GM21737 (cell line): Measurements from ENCODE around the gene SCUBE1.

ENCODE experiments used
- ATAC-seq: cut with Tn5 transposase; IDR thresholded peaks from one replicate; pipeline ENCODE4 v1.9.1; 2021; ENCODE audit warnings: mild to moderate bottlenecking, moderate library complexity; ENCODE audit not compliant: unreplicated experiment

Gene SCUBE1

DNA sequence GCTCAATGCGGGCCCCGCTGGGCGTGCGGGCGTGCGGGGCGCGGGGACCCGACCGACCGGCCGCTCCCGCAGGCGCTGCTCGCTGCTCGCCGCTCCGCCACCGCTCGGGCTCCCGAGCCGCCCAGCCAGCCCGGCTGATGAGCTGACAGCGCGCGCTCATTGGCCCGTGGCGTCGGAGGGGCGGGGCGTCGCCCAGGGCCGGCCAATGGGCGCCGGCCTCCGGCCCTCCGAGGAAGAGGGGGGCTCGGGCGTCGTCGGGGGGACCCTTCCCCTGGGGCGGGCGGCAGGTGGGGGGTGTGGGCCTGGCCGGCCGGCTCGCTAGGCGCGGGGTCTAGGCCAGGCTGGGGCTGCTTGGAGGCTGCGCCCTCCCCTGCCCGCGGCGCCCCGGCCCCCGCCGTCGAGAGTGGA lies at the start of gene SCUBE1:
TSS of gene SCUBE1 (minus strand) at position 111 of the 408 bp plus-strand sequence. CDS start 111 bp downstream, outside the sequence.
- ATAC-seq: no peak

DNA sequence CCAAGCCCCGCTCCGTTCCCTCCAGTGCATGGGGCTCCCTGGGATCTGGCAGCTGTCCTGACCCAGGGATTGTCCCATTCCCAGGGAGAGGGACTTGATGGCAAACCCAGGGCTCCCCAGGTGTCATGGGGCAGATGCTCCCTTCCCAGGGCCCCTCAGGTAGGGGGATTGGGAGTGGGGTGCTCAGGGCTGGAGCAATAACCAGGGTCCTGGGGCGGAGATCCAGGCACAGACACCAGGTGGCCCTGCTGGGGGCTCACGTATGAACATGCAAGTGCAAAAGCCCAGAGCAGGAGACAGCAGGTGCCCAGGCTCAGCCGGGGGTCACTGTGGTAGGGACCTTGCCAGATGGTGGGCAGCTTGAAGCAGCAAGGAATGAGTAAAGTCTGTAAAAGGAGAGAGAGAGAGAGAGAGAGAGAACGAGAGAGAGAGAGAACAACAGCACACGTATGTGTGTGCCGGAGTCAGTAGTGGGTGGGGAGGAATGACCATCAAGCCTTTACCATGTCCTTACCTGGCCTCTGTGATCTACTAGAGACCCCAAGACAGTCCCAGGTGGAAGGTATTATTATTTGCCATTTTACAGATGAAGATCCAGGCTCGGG lies 49.3 kb upstream of the SCUBE1 start:
- no peak for ATAC-seq

DNA sequence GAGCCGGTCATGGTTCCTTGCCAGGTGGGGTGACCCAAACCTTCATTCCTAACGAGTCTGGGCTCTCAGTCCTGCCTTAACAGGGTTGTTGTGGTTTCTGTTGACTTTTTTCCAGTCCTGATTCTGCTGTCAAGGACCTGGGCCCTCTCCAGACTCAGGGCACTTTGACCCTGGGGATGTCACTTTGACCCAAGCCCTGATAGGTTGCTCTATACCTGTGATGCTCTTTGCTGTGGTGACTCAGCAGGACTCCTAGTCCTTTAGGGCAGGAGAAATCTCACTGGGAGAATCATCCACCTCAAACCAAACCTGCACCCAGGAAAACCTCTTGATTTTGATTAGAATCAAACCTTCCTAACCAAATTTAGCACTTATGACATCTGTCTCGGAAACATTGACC lies 48.1 kb upstream of the SCUBE1 start:
- ATAC-seq: no peak

DNA sequence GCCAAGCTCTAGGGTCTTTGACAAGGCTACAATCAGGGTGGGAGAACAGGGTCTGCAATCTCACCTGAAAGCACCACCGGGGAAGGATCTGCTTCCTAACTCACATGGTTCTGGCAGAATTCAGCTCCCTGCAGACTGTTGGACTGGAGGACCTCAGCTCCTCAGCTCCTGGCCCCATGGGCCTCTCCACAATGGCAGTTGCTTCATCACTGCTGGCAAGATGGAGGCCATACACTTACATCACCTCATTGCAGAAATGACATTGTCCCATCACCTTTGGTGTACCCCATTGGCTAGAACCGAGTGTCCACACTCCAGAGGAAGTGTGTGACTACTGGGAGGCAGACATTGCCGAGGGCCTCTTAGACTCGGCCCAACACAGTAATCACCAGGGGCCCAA lies 47.7 kb upstream of the SCUBE1 start:
- no peak for ATAC-seq

DNA sequence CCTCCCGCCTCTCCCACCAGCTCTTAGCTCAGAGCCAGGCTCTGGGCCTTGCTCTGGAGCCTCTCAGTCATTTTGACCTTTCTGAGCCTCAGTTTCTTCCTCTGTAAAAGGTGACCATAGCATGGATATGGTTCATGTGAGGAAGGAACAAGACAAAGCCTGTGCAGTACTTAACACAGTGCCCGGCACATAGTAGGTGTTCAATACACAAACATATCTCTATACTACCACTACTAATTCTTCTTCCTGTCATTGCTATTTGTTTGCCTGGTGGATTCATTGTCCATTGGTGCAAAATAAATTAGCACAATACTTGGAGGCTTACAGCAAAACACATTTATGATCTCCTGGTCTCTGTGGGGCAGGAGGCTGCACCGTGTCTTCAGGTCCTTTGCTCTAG lies 47.0 kb upstream of the SCUBE1 start:
- no peak for ATAC-seq

DNA sequence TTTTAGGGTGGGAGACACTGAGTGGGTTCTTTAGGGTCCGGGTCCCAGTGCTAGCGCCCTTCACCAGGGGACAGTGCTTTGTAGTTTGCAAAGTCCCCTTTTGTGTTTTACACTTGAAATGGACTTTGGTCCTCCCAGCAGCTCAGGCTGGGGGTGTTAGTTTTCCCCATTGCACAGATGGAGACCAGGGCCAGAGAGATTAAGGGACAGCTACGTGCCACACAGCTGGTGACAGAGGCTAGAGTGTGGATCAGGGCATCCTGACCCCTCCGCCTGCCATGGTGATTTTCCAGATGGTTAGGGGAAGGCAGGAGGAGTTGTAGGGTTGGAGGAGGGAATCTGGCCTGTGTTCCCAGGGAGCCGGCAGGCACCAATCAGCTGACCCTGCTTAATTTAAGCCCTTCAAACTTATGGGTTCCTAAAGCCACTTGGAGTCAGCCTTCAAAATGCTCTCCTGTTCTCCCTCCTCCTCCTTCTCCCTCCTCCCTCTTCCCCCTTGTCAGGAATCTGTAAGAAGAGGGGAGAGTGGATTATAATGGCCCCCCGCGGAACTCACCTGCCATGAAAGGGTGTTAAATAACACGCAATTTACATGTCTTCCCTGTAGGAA lies 46.2 kb upstream of the SCUBE1 start:
- ATAC-seq: no peak

DNA sequence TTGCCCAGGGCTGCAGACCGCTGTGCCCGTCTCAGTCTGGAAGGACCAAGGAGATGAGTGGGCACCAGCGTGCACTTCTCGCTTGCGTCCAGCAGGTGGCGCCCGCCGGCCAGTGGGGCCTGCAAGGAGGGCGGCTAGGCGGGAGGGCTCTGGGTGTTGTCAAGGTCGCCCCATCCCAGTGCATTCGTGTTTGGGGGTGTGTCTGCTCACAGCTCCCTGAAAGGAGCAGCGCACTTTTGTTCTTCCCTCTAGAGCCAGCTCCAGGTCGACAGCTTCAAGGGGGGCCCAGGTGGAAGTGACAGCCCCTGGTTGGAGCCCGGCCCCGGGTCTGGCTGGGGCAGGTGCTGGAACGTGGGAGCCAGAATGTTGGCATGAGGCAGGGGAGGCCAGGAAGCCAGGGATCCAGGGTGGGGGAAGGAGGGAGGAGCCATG lies 45.3 kb upstream of the SCUBE1 start:
- no peak for ATAC-seq

DNA sequence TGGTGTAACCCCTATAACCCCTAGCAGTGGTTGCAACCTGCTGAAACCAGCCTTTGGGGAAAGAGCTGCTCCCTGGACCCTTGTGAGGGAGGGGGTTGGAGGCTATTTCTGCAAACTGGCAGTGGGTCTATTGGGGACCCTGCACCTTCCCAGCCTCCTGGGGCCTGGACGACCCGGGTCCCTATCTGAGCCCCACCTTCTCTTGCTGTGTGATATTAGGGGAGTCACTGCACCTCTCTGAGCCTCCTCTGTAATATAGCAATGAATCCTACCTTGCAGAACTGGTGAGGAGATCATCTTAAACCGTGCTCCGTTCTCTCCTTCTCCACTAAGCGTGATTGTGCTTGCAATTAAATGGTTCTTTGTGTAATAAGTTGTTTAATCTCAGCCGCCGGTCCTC lies 44.6 kb upstream of the SCUBE1 start:
- no peak for ATAC-seq

DNA sequence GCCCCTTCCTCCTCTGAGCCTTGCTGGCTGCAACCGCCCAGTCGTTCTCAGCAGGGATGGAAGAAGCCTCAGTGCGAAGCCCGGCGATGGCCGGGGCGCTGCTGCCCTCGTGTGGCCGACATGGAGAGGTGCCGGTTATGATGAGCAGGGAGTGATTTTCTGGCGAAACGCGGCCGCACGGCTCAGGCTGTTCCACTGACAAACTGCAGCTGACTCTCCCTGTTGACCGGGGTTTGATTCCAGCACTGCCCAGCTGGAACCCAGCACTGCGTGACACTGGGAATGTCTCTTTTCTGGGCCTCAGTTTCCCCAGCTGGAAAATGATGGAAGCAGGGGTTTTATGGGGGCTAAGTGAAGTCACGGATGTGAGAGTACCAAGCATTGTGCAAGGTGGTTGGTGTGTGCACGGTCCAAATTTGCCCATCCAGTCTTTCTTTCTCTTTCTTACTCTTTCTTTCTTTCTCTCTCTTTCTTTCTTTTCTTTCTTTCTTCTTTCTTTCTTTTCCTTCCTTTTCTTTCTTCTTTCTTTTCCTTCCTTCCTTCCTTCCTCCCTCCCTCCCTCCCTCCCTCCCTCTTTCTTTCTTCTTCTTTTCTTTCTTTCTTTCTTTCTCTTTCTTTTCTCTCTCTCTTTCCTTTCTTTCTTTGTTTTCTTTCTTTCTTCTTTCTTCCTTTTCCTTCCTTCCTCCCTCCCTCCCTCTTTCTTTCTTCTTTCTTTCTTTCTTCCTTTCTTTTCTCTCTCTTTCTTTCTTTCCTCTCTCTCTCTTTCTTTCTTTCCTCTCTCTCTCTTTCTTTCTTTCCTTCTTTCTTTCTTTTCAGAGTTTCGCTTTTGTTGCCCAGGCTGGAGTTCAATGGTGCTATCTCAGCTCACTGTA lies 42.8 kb upstream of the SCUBE1 start:
- ATAC-seq: peak; percentile 58

DNA sequence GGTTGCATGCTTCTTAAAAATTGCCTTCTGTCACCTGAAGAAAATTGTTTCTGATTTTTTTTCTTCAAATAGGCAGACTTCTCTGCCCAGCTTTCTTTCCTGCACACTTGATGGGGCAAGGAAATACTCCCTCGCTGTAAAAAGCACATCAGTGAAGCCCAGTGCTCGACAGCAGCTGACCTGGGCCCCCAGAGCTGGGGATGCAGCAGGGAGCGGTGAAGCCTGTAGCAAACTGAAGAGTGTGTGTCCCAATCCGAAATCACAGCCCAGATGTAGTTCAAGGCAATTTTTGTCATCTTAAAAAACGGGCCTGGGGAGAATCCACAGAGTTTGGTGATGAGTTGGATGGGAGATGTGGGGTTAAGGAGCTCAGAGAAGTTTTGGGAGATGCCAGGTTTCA lies 41.7 kb upstream of the SCUBE1 start:
- ATAC-seq: no peak

DNA sequence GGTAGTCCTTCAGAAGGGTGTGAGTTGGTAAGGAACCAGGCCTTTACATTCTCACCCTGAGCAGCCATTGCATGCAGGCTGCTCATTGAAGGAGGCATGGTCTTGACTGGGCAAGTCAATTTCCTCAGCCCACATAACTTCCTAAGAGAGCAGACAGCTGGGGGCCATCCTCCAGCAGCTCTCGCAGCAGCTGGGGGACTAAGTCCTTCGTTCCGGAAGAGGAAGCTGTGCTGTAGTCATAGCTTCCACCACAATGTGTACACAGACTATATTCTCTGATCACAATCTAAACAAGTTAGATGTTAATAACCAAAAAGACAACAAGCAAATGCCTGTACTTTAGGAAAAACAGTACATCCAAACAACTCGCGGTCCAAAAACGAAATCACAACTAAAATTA lies 38.5 kb upstream of the SCUBE1 start:
- no peak for ATAC-seq

DNA sequence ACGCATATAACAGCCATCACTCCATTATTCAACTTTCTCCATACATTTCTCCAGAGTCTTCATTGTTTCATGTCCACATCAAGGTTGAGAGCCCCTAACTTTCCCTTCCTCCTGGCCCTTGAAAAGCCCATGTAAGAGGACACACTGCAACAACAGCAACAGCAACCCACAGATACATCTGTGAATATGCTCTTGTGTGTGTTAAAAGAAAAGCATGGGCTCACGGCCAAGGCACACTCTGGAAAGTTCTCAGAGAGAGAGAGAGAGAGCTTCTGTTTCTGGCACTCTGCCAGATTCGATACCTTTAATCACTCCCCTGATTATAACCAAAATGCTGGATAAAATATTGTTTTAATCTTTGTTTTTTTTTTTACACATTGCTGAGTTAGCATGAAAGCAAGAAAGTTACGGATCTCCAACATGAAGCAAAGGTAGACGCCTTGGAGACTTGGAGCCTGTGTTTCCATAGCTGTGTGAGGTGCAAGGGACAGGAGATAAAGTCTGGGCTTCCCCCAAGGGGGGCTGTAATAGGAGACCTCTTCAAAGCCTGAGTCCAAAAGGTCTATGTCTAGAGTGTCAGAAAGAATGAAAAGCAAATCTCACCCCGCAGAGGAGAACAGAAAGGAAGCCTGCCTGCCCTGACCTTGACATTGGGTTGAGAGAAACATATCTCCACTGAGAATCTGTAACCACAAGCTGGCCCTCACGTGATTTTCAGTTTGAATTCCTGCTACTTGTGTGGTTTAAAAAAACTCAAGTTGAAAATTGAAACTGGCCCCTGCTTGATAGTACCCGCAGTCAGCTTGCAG lies 34.9 kb upstream of the SCUBE1 start:
- no peak for ATAC-seq

DNA sequence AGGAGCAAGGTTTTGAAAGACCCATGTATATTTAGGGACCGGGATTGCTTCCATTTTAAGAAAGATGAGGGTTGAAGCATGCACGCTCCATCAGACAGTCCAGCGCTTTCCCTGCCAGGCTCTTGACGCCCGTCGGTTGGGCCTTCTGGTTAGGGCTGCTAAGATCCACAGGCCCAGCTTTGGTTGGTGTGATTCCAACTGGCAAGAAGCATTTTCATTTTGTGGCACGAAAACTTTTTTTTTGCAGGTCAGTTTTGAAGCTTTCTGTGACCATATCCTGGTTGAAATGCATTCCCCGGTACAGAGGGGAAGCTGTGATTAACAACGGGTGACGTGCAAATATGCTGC lies 34.4 kb upstream of the SCUBE1 start:
- ATAC-seq: no peak

DNA sequence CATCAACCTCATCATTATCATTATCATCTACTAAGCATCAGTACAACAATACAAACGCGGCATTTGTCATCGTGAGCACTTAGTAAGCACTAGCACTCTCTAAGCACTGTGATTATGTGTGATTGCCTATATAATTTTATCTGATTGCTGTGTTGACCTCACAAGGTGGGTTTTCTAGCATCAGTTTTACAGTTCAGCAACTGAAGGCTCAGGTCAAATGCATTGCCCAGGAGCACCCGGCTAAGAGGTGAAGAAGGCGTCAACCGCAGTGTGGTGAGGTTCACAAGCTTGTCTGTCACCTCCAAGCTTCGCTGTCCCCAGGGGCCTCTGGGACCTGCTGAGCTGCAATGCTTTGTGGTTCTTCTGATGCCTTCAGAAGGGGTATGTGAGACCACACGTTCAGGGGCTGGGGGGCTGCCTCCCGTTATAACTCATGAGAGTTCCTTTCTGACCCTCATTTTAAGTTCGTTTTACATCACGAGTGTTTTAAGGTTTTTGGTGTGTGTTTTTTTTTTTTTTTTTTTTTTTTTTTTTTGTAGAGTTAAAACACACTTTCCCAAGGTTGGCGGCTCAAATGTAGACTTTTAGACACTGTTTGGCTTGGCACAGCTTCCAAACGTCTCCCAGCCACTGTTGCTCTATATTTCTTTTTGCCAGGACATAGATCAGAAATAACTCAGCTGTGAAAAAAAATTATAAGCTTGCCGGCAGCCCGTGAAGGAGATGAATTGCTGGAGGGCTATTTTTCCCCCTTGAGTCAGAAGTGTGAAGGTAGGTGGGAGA lies 33.8 kb upstream of the SCUBE1 start:
- ATAC-seq: no peak

DNA sequence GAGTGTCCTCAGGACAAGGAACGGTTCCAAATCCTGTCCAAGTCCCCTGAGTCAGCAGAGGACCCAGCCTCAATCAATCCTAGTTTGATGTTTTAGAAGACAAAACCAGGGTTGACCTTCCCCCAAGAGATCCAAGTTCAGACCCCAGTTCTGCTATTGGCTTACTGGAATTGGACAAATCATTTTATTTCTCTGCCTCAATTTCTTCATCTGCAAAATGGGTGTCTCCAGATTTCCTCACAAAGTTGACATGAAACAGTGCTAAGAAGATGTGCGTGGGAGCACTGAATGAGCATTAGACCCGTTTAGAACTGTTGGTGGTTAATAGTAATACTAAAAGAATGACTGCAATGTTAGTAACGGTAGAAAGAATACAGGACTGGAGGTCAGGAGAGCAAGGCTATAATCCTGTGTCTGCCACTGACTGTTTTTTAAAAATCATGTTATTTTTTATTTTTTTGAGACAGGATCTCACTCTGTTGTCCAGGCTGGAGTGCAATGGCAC lies 32.8 kb upstream of the SCUBE1 start:
- ATAC-seq: no peak

DNA sequence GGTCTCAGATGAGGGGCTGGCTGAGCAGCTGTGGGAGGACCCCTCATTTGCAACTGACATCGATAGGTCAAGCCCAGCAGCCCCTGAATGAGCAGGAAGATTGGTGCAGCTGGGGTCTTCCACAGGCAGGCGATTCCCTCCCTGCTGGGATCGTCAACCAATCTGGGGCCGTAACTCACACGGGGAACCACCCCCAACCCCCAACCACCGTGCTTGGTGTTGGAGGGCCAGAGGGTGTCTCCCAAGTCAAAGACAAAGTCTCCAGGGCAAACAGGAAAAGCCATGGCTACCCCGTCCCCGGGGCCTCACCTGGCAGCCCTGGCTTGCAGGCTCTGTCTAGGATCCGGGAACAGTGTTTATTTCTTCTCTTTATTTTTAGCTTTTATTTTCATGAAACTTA lies 26.9 kb upstream of the SCUBE1 start:
- no peak for ATAC-seq

DNA sequence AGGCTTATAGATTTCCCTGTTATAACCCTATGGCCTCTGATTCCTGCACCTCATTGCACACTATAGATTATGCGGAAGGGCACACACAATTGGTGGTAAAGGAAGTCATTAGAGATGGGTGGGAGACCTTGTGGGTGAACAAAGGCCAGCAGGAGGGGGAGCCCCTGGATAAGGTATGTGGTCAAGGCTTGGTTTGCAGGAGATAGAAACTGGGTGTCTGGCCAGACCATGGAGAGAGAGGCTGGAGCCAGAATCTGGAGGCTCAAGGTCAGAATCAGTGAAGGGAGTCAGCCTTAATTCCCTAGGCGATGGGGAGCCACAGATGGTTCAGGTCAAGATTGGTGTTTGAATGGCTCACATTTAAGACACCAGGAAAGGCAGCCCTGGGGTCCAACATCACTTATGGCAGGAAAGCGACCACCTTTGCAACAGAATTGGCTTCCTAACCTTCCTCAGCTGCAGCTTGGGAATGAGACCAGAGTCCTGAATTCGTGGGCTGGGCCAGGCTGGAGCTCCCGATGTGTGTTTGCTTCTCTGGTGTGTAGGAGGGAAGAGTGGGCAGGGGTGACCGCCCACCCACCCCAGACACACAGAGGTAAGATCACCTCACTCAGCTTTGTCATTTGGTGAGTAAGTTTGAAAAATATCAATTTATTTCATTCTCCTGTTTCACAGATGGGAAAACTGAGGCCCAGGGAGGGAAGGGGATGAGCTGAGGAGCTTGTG lies 22.7 kb upstream of the SCUBE1 start:
- no peak for ATAC-seq

DNA sequence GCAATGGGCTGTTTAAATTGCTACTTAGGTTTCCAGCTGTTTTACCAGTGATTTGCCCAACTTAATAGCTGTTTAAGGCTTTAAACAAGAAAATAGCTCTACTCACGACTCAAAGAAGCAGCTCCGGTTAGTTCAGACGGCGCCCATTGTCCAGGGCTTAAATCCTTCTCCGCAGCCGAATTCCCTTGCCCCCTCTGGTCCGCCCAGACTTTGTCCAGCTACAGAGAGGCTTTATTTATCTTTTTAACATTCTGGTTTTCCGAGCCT lies 20.9 kb upstream of the SCUBE1 start:
- no peak for ATAC-seq

DNA sequence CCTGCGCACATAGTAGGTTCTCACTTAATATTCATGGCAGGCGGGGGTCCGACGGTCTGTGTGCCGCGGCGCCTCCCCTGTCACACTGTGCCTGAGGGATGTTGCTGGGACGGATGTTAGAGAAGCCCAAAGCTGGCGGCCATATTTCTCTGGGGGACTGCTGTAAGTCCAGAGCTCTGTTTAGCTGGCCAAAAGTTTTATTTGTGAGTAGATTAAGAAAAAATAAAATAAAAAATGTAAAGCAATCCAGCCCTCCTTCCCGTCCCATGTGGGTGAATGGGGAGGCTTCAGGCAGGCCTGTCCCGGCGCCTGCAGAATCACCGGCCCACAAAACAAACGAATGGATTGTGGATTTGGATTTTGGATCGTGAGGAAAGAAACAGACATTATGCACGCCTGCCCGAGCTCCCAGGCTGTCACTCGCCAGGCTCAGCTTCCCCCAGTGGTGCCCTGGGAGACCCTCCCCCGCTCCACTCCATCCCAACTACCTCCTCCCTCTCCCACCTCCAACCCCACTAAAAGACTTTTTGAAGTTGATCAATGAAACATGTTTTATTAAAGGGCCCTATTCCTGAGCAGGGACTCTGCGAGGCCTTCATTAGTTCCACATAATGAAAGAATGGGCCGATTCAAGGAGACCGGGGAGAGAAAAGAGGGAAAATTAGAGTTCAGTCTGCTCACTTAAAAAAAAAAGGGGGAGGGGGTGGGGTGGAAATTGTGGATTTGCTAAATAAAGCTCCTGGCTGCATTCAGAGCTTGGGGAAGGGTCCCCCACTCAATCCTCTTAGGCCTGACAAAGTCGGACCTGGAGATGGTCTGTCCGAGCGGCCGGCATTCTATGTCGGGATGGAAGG lies 20.4 kb upstream of the SCUBE1 start:
- ATAC-seq: no peak
